Prostate gland (tissue), 1 donor: Measurements from ENCODE around the gene LAT.

Experiments
- POLR2A ChIP-seq: fragments of 450-650 bp; IDR thresholded peaks from one replicate; pipeline ENCODE4 v1.6.1; 2016; ENCODE audit warnings: antibody characterized with exemption, mild to moderate bottlenecking
- POLR2AphosphoS5 ChIP-seq: sonication (generic); formaldehyde crosslinking; IDR thresholded peaks from one replicate; pipeline ENCODE4 v1.6.1; 2017; ENCODE audit warnings: antibody characterized with exemption

DNA sequence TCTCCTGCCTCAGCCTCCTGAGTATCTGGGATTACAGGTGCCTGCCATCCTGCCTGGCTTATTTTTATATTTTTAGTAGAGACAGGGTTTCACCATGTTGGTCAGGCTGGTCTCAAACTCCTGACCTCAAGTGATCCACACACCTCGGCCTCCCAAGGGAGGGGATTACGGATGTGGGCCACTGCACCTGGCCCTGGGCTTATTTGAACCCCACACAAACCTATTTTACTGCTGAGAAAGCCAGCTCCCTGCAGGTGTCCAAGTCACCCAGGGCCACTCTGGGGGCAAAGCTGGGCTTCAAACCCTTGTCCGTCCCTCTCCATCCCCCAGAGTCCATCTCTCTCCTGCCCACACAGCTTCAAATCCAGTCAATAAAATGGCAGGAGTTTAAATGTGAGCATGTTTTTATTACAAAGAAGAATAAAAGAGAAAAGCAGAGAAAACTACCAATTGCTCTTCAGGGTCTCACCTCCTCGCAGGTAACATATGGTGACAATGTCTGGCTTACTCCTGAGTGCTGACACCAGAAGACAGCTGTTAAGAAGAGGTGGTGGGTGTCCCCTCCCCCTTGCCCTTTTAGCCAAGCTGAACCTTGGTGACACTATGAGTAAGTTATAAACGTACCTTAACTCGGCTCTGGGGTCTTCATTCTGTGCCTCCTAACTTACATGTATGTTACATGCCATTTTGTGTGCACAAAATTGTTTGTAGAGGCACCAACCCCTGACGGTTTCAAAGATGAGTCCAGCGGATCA, 45.4 kb downstream of the LAT start:
- no peak for TF ChIP-seq POLR2AphosphoS5
- TF ChIP-seq POLR2A, result no peak
